HepG2 (cell line): ENCODE results near the gene IL17D. TPM values are rescaled to one million over a fixed set of nuclear protein-coding genes. Genes with fewer than 3 reads are reported as not detected.

Experiments
- ATM ChIP-seq: fragments of 450-650 bp; IDR thresholded peaks from 2 replicates; pipeline ENCODE4 v1.7.1; 2017; ENCODE audit warnings: mild to moderate bottlenecking, borderline replicate concordance
- BCL6 ChIP-seq: IDR thresholded peaks from 2 replicates; pipeline ENCODE4 v1.6.1; 2016; ENCODE audit warnings: missing genetic modification reagents, missing compliant biosample characterization
- CTCF ChIP-seq: sonication (generic); formaldehyde crosslinking; IDR thresholded peaks from 2 replicates; pipeline ENCODE4 v1.5.0; 2020; ENCODE audit warnings: mild to moderate bottlenecking, missing genetic modification reagents, moderate library complexity
- HOXA3 ChIP-seq: sonication (generic); formaldehyde crosslinking; IDR thresholded peaks from 2 replicates; pipeline ENCODE4 v1.5.0; 2020; ENCODE audit warnings: missing genetic modification reagents
- KDM2A ChIP-seq: sonication (generic); formaldehyde crosslinking; IDR thresholded peaks from 2 replicates; pipeline ENCODE4 v1.4.0; 2020; ENCODE audit warnings: low read depth, missing genetic modification reagents, borderline replicate concordance
- RFX3 ChIP-seq: IDR thresholded peaks from 2 replicates; pipeline ENCODE4 v1.6.1; 2016; ENCODE audit warnings: missing biosample characterization, missing genetic modification reagents
- ZKSCAN5 ChIP-seq: sonication (generic); formaldehyde crosslinking; IDR thresholded peaks from 2 replicates; pipeline ENCODE4 v1.5.1; 2020; ENCODE audit warnings: mild to moderate bottlenecking, missing genetic modification reagents
- ZNF460 ChIP-seq: sonication (generic); formaldehyde crosslinking; IDR thresholded peaks from 2 replicates; pipeline ENCODE4 v1.5.1; 2020; ENCODE audit warnings: missing genetic modification reagents, mild to moderate bottlenecking, borderline replicate concordance
- ZNF580 ChIP-seq: IDR thresholded peaks from 2 replicates; pipeline ENCODE4 v1.6.1; 2016; ENCODE audit warnings: low read depth, borderline replicate concordance
- ZNF687 ChIP-seq: sonication (generic); formaldehyde crosslinking; IDR thresholded peaks from 2 replicates; pipeline ENCODE4 v1.5.1; 2020; ENCODE audit warnings: mild to moderate bottlenecking, missing genetic modification reagents, moderate library complexity
- ZNF691 ChIP-seq: sonication (generic); formaldehyde crosslinking; IDR thresholded peaks from 2 replicates; pipeline ENCODE4 v1.4.0; 2020; ENCODE audit warnings: missing genetic modification reagents, low read depth, mild to moderate bottlenecking, borderline replicate concordance
- polyA plus RNA-seq, 8 experiments: library from polyadenylated mRNA; depleted of rRNA in 3 of 8; stranded (reverse) in 7 of 8; unstranded in 1 of 8; fragments of >200 nt; fragmentation: Illumina TruSeq in 4 of 8; extraction: Trizol in 4 of 8; gene quantifications; 2 replicates each; pipeline versions ENCODE4 v1.2.1 to v1.2.3, GENCODE V29; 2011 to 2016; ENCODE audit warnings: low read depth in 4 of 8, missing spikeins in 1 of 8, mixed read lengths in 1 of 8; ENCODE audit not compliant: insufficient read depth in 1 of 8
- total RNA-seq, 5 experiments: library from RNA; depleted of rRNA; stranded (reverse); fragments of >200 nt; fragmentation: Illumina TruSeq; extraction: Trizol; gene quantifications; 2 replicates each; pipeline ENCODE4 v1.2.3, GENCODE V29; 2016; ENCODE audit warnings: low read depth in 1 of 5

IL17D gene
- total and polyA plus RNA-seq, 2 of the 13 experiments (the other 11 are each of a cell fraction or from before 2014, with no cell fraction given) = 1.1 to 2.2 TPM

- TF ChIP-seq ZNF687 (CRISPR knock-in tag) (no peak), ZNF580 (CRISPR knock-in tag) (no peak), ATM (no peak), CTCF (peak; percentile 45), ZNF460 (CRISPR knock-in tag) (no peak), HOXA3 (no peak), KDM2A (CRISPR knock-in tag) (no peak), RFX3 (CRISPR knock-in tag) (peak; percentile 52; the same call in 1 of the 2 replicates), ZKSCAN5 (CRISPR knock-in tag) (no peak), BCL6 (CRISPR knock-in tag) (no peak), ZNF691 (CRISPR knock-in tag) (no peak)
Observed at GRCh38 chr13:20711301-20712044, 8.0 kb downstream of the IL17D start (continued).
